GM12875 (cell line): ENCODE measurements around the gene PLXNA2.

Experiments
- H3K4me3 ChIP-seq: one replicate; pipeline ENCODE4 v1.5.1; 2011; ENCODE audit warnings: low read depth, low read length, control low read depth
- TF ChIP-seq, protein P1 (sequence below): IDR thresholded peaks from 2 replicates; pipeline ENCODE4 v1.5.1; 2011; ENCODE audit warnings: low read depth, mild to moderate bottlenecking, control low read depth, inconsistent platforms, low read length, moderate library complexity, borderline replicate concordance; ENCODE audit not compliant: insufficient read depth

The PLXNA2 gene

GRCh38 chr1:208027861-208028260 is 216.3 kb downstream of the PLXNA2 start:
- TF ChIP-seq, protein P1, sequence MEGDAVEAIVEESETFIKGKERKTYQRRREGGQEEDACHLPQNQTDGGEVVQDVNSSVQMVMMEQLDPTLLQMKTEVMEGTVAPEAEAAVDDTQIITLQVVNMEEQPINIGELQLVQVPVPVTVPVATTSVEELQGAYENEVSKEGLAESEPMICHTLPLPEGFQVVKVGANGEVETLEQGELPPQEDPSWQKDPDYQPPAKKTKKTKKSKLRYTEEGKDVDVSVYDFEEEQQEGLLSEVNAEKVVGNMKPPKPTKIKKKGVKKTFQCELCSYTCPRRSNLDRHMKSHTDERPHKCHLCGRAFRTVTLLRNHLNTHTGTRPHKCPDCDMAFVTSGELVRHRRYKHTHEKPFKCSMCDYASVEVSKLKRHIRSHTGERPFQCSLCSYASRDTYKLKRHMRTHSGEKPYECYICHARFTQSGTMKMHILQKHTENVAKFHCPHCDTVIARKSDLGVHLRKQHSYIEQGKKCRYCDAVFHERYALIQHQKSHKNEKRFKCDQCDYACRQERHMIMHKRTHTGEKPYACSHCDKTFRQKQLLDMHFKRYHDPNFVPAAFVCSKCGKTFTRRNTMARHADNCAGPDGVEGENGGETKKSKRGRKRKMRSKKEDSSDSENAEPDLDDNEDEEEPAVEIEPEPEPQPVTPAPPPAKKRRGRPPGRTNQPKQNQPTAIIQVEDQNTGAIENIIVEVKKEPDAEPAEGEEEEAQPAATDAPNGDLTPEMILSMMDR: no peak
- H3K4me3 ChIP-seq: no peak overlapping the region

DNA sequence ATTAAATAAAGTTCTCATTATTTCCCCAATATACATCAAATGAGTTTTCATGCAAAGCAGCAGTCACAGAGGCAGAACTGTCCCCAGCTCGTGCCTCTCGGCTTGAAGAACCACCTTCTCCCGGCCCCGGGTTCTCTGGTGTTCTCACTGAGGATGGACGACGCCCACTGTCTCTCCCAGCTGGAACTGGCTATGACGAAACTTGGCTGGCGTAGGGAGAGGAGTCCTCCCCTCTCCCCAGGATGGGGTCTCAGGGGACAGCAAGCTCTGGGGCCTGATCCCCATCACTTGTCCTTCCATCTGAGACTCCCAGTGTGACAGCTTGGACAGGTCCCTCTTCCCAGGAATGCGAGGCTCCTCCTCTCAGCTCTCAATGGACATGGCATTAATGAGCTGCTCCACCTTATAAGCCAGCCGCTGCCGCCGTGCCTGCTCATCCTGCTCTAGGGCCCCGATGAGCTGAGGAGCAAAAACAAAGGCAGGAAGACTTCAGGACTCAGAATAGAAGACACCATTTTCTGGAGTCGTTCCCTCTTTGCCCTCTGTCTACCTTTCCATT is 217.2 kb downstream of the PLXNA2 start:
- TF ChIP-seq, protein P1: no peak

GRCh38 chr1:208025031-208025430 is 219.2 kb downstream of the PLXNA2 start:
- TF ChIP-seq, protein P1: no peak
- no peak overlapping the region for H3K4me3 ChIP-seq

More for the DNA sequence above, 217.2 kb downstream of the PLXNA2 start:
- no peak overlapping the region for H3K4me3 ChIP-seq

DNA sequence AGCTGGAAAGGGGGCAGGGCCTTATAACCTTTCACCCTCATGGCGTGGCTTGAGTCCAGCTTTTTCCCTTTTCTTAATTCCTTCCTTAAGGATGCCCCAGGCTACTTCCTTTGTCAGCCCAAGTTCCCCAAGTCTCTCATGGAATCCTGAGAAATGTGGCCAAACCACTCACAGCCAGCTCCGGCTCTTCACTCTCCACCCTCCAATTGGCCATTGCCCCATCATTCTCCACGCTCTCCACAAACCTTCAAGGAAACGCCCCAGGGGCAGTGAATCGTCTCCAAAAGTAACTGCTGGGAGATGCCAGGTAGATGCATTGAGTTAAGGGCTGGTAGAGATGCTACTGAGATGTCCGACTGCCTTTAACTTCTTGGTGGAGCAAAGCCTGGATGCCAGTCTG is 219.8 kb downstream of the PLXNA2 start:
- no peak overlapping the region for H3K4me3 ChIP-seq
- TF ChIP-seq, protein P1: no peak

GRCh38 chr1:208019257-208019656 is 224.9 kb downstream of the PLXNA2 start:
- no peak overlapping the region for H3K4me3 ChIP-seq
- TF ChIP-seq, protein P1: no peak

GRCh38 chr1:208015255-208015654 is 228.9 kb downstream of the PLXNA2 start:
- H3K4me3 ChIP-seq: no peak overlapping the region
- TF ChIP-seq, protein P1: no peak

- TF ChIP-seq, protein P1: no peak
Observed at GRCh38 chr1:208013210-208013609, 231.0 kb downstream of the PLXNA2 start.

More at GRCh38 chr1:208013210-208013609, 231.0 kb downstream of the PLXNA2 start:
- no peak overlapping the region for H3K4me3 ChIP-seq
